ENCODE measurements around the gene CREG2. TPM values are rescaled to one million over a fixed set of nuclear protein-coding genes. Genes with fewer than 3 reads are reported as not detected.

Gene CREG2
- total RNA-seq, 4 donors from 2014 or later = under 0.01 to 0.16 TPM; not detected in 2

Small RNA genes lying within 50 kb of the gene (small RNA-seq; reads per million reads assigned to genes)
- 0 to 1.4 (median 0.75) reads per million in 4 donors for gene MIR5696

Other genes with a start within 250 kb of the CREG2 start
- 100 to 1,000 TPM in 1 of 4 donors, 10 to 100 TPM in 3; 26.5 to 232 (median 88.4) TPM for gene TBC1D8, start 236.1 kb downstream of the CREG2 start, total RNA-seq
- gene CNOT11, start 134.6 kb downstream of the CREG2 start, total RNA-seq = 10 to 100 TPM; 36.8 to 48.4 (median 37.6) TPM
- 100 to 1,000 TPM in 1 of 4 donors, 10 to 100 TPM in 3; 22.7 to 100 (median 54.6) TPM for gene RNF149, start 78.8 kb downstream of the CREG2 start, total RNA-seq
- not detected for gene RFX8, start 87.6 kb upstream of the CREG2 start, total RNA-seq

All from transverse colon (tissue), 4 donors.